CD14-positive monocyte (primary cell): Measurements from ENCODE around the gene ZFP62. TPM values are rescaled to one million over a fixed set of nuclear protein-coding genes. Genes with fewer than 3 reads are reported as not detected.

Experiments used
- DNase-seq, 3 donors: peaks; one replicate each; pipeline ENCODE4 v3.0.0-alpha.2; 2011 to 2022
- H2AFZ ChIP-seq: 2 replicates; pipeline ENCODE4 v1.6.0; 2012; ENCODE audit warnings: mild to moderate bottlenecking, low read depth, low read length, inconsistent platforms; ENCODE audit not compliant: insufficient read depth, poor library complexity, severe bottlenecking
- H3K27ac ChIP-seq, 2 donors: 1 replicate in 1 of 2; 2 replicates in 1 of 2; pipeline ENCODE4 v1.5.1; 2012 to 2013; ENCODE audit warnings: low read length in 2 of 2, control low read depth in 1 of 2, inconsistent platforms in 1 of 2, low read depth in 1 of 2, mild to moderate bottlenecking in 1 of 2
- H3K27me3 ChIP-seq, 2 donors: one replicate each; pipeline versions ENCODE4 v1.6.0 to v1.6.1; 2011 to 2013; ENCODE audit warnings: low read length in 2 of 2; ENCODE audit not compliant: control insufficient read depth in 2 of 2, insufficient read depth in 2 of 2
- H3K36me3 ChIP-seq, 2 donors: replicated peaks in 1 of 2; 1 replicate in 1 of 2; 2 replicates in 1 of 2; pipeline versions ENCODE4 v1.5.1 to v1.6.1; 2012 to 2013; ENCODE audit warnings: low read length in 2 of 2, control low read depth in 1 of 2, inconsistent platforms in 1 of 2, mild to moderate bottlenecking in 1 of 2; ENCODE audit not compliant: insufficient read depth in 2 of 2, control insufficient read depth in 1 of 2
- H3K4me1 ChIP-seq, 2 donors: 1 replicate in 1 of 2; 2 replicates in 1 of 2; pipeline versions ENCODE4 v1.5.1 to v1.6.1; 2012 to 2013; ENCODE audit warnings: low read length in 2 of 2, control low read depth in 1 of 2, inconsistent platforms in 1 of 2, mild to moderate bottlenecking in 1 of 2, moderate library complexity in 1 of 2; ENCODE audit not compliant: insufficient read depth in 2 of 2, control insufficient read depth in 1 of 2
- H3K4me2 ChIP-seq: replicated peaks from 2 replicates; pipeline ENCODE3; 2012; ENCODE audit warnings: low read length, moderate library complexity, mild to moderate bottlenecking; ENCODE audit not compliant: poor library complexity, severe bottlenecking; ENCODE audit errors: extremely low read depth
- H3K4me3 ChIP-seq, 3 experiments: fragments of 200-600 bp in 1 of 3; sonication (generic) in 1 of 3; replicated peaks in 1 of 3; 1 replicate in 2 of 3; 2 replicates in 1 of 3; pipeline ENCODE4 v1.5.1; 2011 to 2013; ENCODE audit warnings: low read length in 3 of 3, mild to moderate bottlenecking in 3 of 3, control low read depth in 2 of 3, low read depth in 2 of 3, inconsistent platforms in 1 of 3, moderate library complexity in 1 of 3
- H3K79me2 ChIP-seq: 2 replicates; pipeline ENCODE4 v1.6.0; 2012; ENCODE audit warnings: mild to moderate bottlenecking, control low read depth, inconsistent platforms, low read length, moderate library complexity; ENCODE audit not compliant: insufficient read depth
- H3K9ac ChIP-seq: 2 replicates; pipeline ENCODE4 v1.6.0; 2017; ENCODE audit warnings: low read length, mild to moderate bottlenecking; ENCODE audit not compliant: insufficient read depth, poor library complexity, severe bottlenecking
- H3K9me3 ChIP-seq, 2 donors: replicated peaks in 1 of 2; 1 replicate in 1 of 2; 2 replicates in 1 of 2; pipeline versions ENCODE4 v1.5.1 to v1.6.1; 2012 to 2013; ENCODE audit warnings: low read length in 2 of 2, control low read depth in 1 of 2; ENCODE audit not compliant: control insufficient read depth in 1 of 2, insufficient read depth in 1 of 2
- H4K20me1 ChIP-seq: 2 replicates; pipeline ENCODE4 v1.6.0; 2012; ENCODE audit warnings: mild to moderate bottlenecking, low read length, control low read depth, moderate library complexity; ENCODE audit not compliant: insufficient read depth
- H3K27ac Mint-ChIP-seq, 7 donors: one replicate each; pipeline ENCODE4 v1.8.0; 2020; ENCODE audit warnings: mild to moderate bottlenecking in 7 of 7, mixed read lengths in 7 of 7, moderate library complexity in 6 of 7, inconsistent platforms in 2 of 7
- H3K27me3 Mint-ChIP-seq, 3 donors: one replicate each; pipeline ENCODE4 v1.8.0; 2021 to 2022; ENCODE audit warnings: low read depth in 3 of 3, mild to moderate bottlenecking in 3 of 3, mixed read lengths in 3 of 3, moderate library complexity in 3 of 3, inconsistent platforms in 1 of 3
- H3K36me3 Mint-ChIP-seq, 2 donors: one replicate each; pipeline ENCODE4 v1.8.0; 2020; ENCODE audit warnings: mixed read lengths in 2 of 2, inconsistent platforms in 1 of 2, mild to moderate bottlenecking in 1 of 2
- H3K4me1 Mint-ChIP-seq: one replicate; pipeline ENCODE4 v1.8.0; 2020; ENCODE audit warnings: mild to moderate bottlenecking, mixed read lengths
- H3K4me3 Mint-ChIP-seq, 2 donors: one replicate each; pipeline ENCODE4 v1.8.0; 2020; ENCODE audit warnings: mild to moderate bottlenecking in 2 of 2, mixed read lengths in 2 of 2, moderate library complexity in 1 of 2
- H3K9me3 Mint-ChIP-seq, 7 donors: one replicate each; pipeline ENCODE4 v1.8.0; 2020 to 2022; ENCODE audit warnings: mixed read lengths in 7 of 7, mild to moderate bottlenecking in 6 of 7, moderate library complexity in 6 of 7, inconsistent platforms in 2 of 7
- CTCF ChIP-seq: fragments of 200-600 bp; IDR thresholded peaks from one replicate; pipeline ENCODE4 v1.8.0; 2022; ENCODE audit warnings: antibody characterized with exemption, mild to moderate bottlenecking
- WGBS: methylation state at CpG from one replicate; pipeline ENCODE4 v1.1.5; 2013; ENCODE audit warnings: missing lambda C conversion rate; ENCODE audit not compliant: insufficient coverage; 5-methylcytosine and 5-hydroxymethylcytosine counted together
- intact Hi-C, 2 donors: fragments of 100-400 bp; cut with micrococcal nuclease; formaldehyde crosslinking; loops; one replicate each; pipeline versions ENCODE4 v1.15.0 to v1.15.1; 2023
- polyA plus RNA-seq, 3 donors: library from polyadenylated mRNA; depleted of rRNA in 1 of 3; unstranded in 2 of 3; stranded (reverse) in 1 of 3; fragments of 300-500 nt in 2 of 3; fragments of >200 nt in 1 of 3; fragmentation: Illumina TruSeq in 2 of 3; gene quantifications; 1 replicate in 2 of 3; 2 replicates in 1 of 3; pipeline ENCODE4 v1.2.3, GENCODE V29; 2012 to 2021

Gene ZFP62
- polyA plus RNA-seq, 3 donors: 4.1 to 7.1 (median 6.5) TPM

GRCh38 chr5:180844858-180845257 lies 16.2 kb downstream of the ZFP62 start:
- Mint-ChIP-seq H3K27me3 (peaks cover 0 to 3% (median 0%) of the 10 kb centered on the region in 3 donors), H3K4me1 (no peaks in the 10 kb centered on the region), H3K4me3 (no peak overlapping the region), H3K36me3 (peaks cover 12 to 13% of the 10 kb centered on the region in 2 donors), H3K27ac (no peak overlapping the region), H3K9me3 (peaks cover 20 to 45% (median 38%) of the 10 kb centered on the region in 7 donors)
- peaks cover 27 to 44% of the 10 kb centered on the region in 2 donors for H3K9me3 ChIP-seq
- H3K36me3 ChIP-seq: peaks cover 3 to 20% of the 10 kb centered on the region in 2 donors
- TF ChIP-seq CTCF: no peak
- no peaks in the 10 kb centered on the region for H4K20me1 ChIP-seq
- no peaks in the 10 kb centered on the region for H3K27me3 ChIP-seq
- H3K4me1 ChIP-seq: no peaks in the 10 kb centered on the region
- no peak overlapping the region for H3K4me3 ChIP-seq
- intact Hi-C loops: no loop called here
- H3K9ac ChIP-seq: no peak overlapping the region
- H3K79me2 ChIP-seq: no peaks in the 10 kb centered on the region
- H3K4me2 ChIP-seq: no peak overlapping the region
- no peak for DNase-seq
- H2AFZ ChIP-seq: no peak overlapping the region
- H3K27ac ChIP-seq: no peak overlapping the region
- WGBS: no CpG with 5 or more reads among the region's 1 CpG

- H3K27ac ChIP-seq: no peak overlapping the region
- H3K4me1 ChIP-seq: no peaks in the 10 kb centered on the region
- H3K4me3 Mint-ChIP-seq: no peak overlapping the region
- H2AFZ ChIP-seq: no peak overlapping the region
- H3K4me1 Mint-ChIP-seq: no peaks in the 10 kb centered on the region
- H3K36me3 ChIP-seq: peaks cover 0 to 15% of the 10 kb centered on the region in 2 donors
- peaks cover 26 to 40% of the 10 kb centered on the region in 2 donors for H3K9me3 ChIP-seq
- H3K4me3 ChIP-seq: no peak overlapping the region
- peaks cover 8 to 9% of the 10 kb centered on the region in 2 donors for H3K36me3 Mint-ChIP-seq
- no peak for DNase-seq
- H3K9ac ChIP-seq: no peak overlapping the region
- H3K27me3 Mint-ChIP-seq: peaks cover 0 to 3% (median 0%) of the 10 kb centered on the region in 3 donors
- H3K79me2 ChIP-seq: no peaks in the 10 kb centered on the region
- H3K4me2 ChIP-seq: no peak overlapping the region
- no peak overlapping the region for H3K27ac Mint-ChIP-seq
- H3K27me3 ChIP-seq: no peaks in the 10 kb centered on the region
- H3K9me3 Mint-ChIP-seq: peaks cover 16 to 41% (median 36%) of the 10 kb centered on the region in 7 donors
- intact Hi-C loops: no loop called here
- no peaks in the 10 kb centered on the region for H4K20me1 ChIP-seq
- TF ChIP-seq CTCF: no peak
- 86% methylated on average over 1 of the region's 3 CpGs for WGBS
These were observed 16.6 kb downstream of the ZFP62 start for GRCh38 chr5:180844432-180844831.
